T-helper 2 cell treated with Interferon-gamma antibody and Interleukin-4, amounts not matched to agents 5 μg/mL and 100 μg/mL, for 36 hours (primary cell): Measurements from ENCODE around the gene C11orf86.

Source experiments
- DNase-seq: peaks from one replicate; pipeline ENCODE4 v3.0.0; 2021; ENCODE audit warnings: low spot score
- H3K27ac Mint-ChIP-seq: one replicate; pipeline ENCODE4 v1.8.0; 2021; ENCODE audit warnings: mild to moderate bottlenecking, mixed read lengths
- H3K27me3 Mint-ChIP-seq: one replicate; pipeline ENCODE4 v1.8.0; 2021; ENCODE audit warnings: low read depth, mixed read lengths
- H3K36me3 Mint-ChIP-seq: one replicate; pipeline ENCODE4 v1.8.0; 2021; ENCODE audit warnings: low read depth, mixed read lengths
- H3K4me1 Mint-ChIP-seq: one replicate; pipeline ENCODE4 v1.8.0; 2021; ENCODE audit warnings: low read depth, mixed read lengths
- H3K4me3 Mint-ChIP-seq: one replicate; pipeline ENCODE4 v1.8.0; 2022; ENCODE audit warnings: mild to moderate bottlenecking, moderate library complexity, mixed read lengths
- H3K9me3 Mint-ChIP-seq: one replicate; pipeline ENCODE4 v1.8.0; 2021; ENCODE audit warnings: mixed read lengths

Gene C11orf86

DNA sequence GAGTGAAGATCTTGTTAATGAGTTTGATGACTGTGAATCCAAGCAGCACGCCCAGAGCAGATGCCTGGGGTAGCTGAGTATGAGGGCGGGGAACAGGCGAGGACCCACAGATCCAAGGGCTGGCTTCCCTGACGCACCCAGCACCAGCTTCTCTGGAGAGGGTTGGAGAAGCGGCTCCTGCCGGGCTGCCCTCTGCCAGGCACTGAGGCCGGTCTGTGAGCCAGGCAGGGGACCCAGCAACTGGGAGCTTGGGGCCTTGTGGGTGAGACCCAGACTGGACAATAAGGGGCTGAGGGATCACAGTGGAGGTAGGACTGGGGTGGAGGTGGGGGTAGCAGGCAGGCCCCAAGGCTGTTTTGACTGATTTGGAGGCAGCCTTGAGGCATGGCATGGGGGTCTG lies 39.2 kb downstream of the C11orf86 start:
- DNase-seq = no peak
- no peaks in the 10 kb centered on the region for H3K4me1 Mint-ChIP-seq
- H3K9me3 Mint-ChIP-seq = peaks cover 3% of the 10 kb centered on the region
- H3K27ac Mint-ChIP-seq = no peak overlapping the region
- H3K36me3 Mint-ChIP-seq = no peaks in the 10 kb centered on the region
- peaks cover 5% of the 10 kb centered on the region for H3K27me3 Mint-ChIP-seq
- no peak overlapping the region for H3K4me3 Mint-ChIP-seq

DNA sequence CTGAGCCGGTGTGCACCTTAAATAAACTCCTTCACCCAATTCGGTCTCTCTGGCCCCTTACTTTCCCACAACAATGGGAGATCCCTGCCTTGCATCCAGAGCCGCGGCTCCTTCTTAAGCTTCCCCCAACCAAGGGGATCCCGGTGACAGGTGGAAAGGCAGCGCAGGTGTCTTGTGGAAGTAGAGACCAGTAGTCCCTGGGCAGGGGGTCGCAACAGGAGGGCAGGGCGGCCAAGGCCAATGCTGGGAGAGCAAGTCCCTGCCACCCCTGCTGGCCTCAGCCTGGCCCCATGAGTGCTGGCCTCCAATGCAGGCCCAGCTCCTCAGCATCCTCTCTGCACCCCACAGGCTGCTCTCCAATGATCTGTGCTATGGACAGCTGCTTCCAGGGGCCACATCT lies 39.9 kb downstream of the C11orf86 start:
- Mint-ChIP-seq H3K9me3 (peaks cover 3% of the 10 kb centered on the region), H3K4me3 (no peak overlapping the region), H3K4me1 (no peaks in the 10 kb centered on the region), H3K27ac (no peak overlapping the region), H3K27me3 (peaks cover 8% of the 10 kb centered on the region), H3K36me3 (no peaks in the 10 kb centered on the region)
- no peak for DNase-seq

DNA sequence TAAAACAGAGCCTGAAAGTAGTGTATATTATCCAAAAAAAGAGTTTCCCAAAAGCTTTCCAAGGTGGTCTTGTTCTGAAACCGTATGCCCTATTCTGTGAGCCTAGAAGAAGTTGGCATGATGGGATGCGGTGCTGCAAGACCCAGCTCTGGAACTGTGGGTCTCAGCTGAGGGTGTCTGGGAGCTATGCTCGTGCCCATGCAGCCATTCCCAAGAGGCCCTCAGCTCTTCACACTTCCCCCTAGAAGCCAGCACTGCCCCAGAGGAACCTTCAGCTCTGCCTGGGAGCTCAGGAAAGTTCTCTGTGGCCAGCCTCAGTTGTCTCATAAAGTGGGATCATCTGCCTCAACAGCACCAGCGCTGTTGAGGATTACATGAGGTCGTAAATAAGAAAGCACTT lies 41.4 kb downstream of the C11orf86 start:
- DNase-seq = no peak
- Mint-ChIP-seq H3K4me3 (no peak overlapping the region), H3K27ac (no peak overlapping the region), H3K27me3 (peaks cover 21% of the 10 kb centered on the region), H3K4me1 (no peaks in the 10 kb centered on the region), H3K9me3 (peaks cover 3% of the 10 kb centered on the region), H3K36me3 (no peaks in the 10 kb centered on the region)

DNA sequence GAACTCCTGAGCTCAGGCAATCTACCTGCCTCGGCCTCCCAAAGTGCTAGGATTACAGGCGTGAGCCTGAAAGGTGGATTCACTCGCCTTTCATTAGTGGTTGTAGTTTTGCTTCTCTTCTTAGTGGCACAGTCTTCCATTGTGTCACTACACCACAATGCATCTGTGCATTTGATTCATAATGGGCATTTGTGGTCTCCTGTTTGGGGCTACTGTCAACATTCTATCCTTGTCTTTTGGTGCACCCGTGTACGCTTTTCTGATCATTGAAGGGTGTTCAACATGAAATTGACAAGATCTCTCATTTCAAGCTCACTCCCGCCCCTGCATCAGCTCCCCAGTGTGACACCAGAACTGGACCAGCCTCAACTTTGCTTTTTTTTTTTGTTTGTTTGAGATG lies 45.8 kb downstream of the C11orf86 start:
- Mint-ChIP-seq H3K27me3 (peaks cover 57% of the 10 kb centered on the region), H3K4me3 (no peak overlapping the region), H3K27ac (no peak overlapping the region), H3K4me1 (peaks cover 11% of the 10 kb centered on the region), H3K9me3 (peaks cover 3% of the 10 kb centered on the region), H3K36me3 (no peaks in the 10 kb centered on the region)
- no peak for DNase-seq

DNA sequence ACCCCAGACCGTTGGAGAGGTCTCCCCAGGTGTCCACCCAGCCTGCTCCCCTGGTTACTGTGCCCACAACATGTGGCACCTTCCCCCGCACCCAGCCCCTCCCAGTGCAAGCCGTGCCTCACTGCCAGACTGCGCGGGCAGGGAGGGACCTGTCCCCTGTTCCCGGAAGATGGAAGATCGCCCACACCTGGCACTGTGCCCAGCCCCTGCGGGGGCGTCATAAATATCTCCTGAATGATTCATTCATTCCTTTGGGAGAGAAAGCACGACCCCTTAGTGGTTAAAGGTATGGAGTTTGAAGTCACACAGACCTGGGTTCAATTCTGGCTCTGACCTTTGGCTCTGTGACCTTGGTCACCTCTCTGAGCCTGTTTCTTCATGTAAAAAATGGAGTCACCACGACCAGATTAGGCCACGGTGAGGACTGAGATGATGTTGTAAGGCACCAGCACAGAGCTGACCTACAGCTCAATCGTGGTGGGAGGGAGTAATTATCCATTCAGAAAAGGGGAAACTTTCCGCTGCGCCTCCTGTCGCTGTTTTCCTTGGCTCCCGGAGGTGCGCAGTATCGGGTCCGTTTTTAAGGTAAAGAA lies 47.3 kb downstream of the C11orf86 start:
- no peaks in the 10 kb centered on the region for H3K36me3 Mint-ChIP-seq
- H3K9me3 Mint-ChIP-seq = peaks cover 3% of the 10 kb centered on the region
- no peak overlapping the region for H3K4me3 Mint-ChIP-seq
- no peak for DNase-seq
- H3K27ac Mint-ChIP-seq = no peak overlapping the region
- H3K27me3 Mint-ChIP-seq = peaks cover 69% of the 10 kb centered on the region
- peaks cover 11% of the 10 kb centered on the region for H3K4me1 Mint-ChIP-seq

DNA sequence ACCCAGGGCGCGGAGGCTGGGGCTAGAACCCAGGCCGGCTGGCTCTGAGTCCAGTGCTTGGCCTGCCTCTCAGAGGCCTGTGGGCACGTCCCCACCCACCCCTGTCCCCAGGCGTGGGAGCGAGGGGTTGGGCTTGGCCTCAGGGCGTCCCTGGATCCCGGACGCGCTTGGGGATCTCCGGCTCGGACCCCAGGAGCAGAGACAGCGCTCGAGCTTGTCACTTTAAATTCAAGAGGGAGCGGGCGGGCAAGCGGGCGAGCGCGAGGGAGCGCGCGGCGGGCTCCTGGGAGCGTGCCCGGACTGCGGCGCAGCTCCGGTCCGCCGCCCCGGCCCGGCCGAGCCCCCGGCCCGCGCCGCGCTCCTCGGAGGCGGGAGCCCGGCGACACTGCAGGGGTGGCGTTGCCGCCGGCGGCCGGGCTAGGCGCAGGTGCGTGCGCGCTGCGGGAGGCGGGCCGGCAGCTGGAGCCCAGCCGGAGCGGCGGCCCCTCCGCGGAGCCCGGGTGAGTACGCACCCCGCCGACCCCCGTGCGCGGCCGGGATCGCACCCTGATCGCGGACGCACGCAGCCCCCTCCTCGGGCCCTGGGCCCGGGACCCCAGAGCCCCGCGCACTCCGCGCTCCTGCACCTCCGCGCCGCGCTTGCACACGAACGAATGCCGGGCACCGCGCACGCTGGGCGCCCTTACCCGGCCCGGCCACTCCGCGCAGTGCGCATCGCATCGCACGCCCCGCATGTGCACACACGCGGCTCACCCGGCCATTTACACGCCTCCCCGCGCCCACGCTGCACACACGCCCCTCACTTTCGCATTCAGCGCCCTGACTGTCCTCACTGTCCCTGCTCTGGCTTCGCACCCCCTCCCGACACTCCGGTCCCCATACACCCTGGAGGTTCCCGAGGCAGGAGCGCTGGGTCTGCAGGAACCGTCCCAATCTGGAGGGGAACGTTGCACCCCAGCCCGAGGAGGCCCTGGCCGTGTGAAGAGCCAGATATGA lies 48.2 kb downstream of the C11orf86 start, which contains the start of gene SYT12:
SYT12 (plus strand) TSS at position 174 of the 996 bp plus-strand sequence. CDS start 7,011 bp downstream, outside the sequence.
- no peak within 1 kb of the TSS for H3K27ac Mint-ChIP-seq
- peaks cover 3% of the 10 kb centered on the region for H3K9me3 Mint-ChIP-seq
- peak; percentile 11 for DNase-seq
- H3K27me3 Mint-ChIP-seq = peaks cover 69% of the 10 kb centered on the region
- H3K4me3 Mint-ChIP-seq = peak within 1 kb of the TSS; percentile 53
- peaks cover 11% of the 10 kb centered on the region for H3K4me1 Mint-ChIP-seq
- no peaks in the 10 kb centered on the region for H3K36me3 Mint-ChIP-seq

DNA sequence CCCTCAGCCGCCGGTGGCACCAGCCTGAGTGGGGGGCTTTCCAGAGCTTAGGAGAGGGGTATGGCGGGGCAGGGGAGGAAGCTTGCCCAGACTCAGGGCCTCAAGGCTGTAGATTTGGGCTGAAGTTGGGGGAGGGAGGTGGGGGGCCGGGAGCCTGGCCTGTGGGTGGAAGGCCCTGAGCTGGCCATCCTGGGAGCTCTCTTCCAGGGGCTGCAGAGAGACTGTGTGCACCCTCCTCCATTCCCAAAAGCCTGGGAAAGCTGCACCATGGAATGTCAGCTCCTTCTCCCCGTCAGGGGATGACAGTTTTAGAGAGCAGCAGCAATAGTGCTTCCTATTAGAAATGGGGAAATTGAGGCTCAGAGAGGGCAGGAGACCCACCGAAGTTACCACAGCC lies 48.9 kb downstream of the C11orf86 start:
- Mint-ChIP-seq H3K36me3 (no peaks in the 10 kb centered on the region), H3K4me1 (peaks cover 11% of the 10 kb centered on the region), H3K27me3 (peaks cover 68% of the 10 kb centered on the region), H3K4me3 (peak overlapping the region; percentile 53), H3K27ac (no peak overlapping the region), H3K9me3 (peaks cover under 1% of the 10 kb centered on the region)
- DNase-seq = no peak

DNA sequence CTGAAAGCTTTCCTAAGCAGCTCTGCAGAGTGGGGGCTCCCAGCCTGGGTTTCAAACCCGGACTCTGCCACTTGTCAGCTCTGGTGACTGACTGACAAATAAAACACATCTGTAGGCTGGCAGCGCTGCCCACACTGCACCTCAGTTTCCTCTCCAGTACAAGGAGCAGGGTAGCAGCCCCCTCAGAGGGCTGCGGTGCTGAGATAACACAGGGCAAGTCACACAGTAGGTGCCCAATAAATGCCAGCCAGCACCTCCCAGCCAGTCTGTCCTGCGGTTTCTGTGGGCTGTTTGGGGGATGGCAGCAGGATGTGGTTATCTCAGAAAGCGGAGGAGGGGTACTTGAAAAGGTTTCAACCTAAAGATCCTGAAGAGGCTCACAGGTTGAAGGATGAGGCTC lies 49.3 kb downstream of the C11orf86 start:
- peaks cover 11% of the 10 kb centered on the region for H3K4me1 Mint-ChIP-seq
- H3K9me3 Mint-ChIP-seq = no peaks in the 10 kb centered on the region
- peaks cover 67% of the 10 kb centered on the region for H3K27me3 Mint-ChIP-seq
- H3K36me3 Mint-ChIP-seq = no peaks in the 10 kb centered on the region
- H3K4me3 Mint-ChIP-seq = peak overlapping the region; percentile 62
- peak overlapping the region; percentile 34 for H3K27ac Mint-ChIP-seq
- DNase-seq = peak; percentile 60

DNA sequence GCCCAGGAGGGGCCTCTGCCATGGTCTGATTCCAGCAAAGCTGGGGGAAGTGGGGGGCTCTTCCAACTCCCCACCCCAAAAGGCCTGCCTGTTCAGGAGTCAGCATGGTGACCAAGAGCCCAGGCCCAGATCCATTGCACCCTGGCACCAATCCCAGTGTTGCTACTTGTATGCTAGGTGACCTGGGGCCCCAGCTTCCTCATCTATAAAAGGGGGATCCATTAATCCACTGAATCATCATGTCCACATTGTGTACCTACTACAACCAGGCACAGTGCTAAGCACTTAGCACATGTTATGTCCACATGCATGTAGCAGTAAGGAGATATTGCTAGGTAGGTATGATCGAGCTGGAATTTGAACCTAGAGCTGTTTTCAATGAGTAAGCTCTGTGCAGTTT lies 49.9 kb downstream of the C11orf86 start:
- no peak for DNase-seq
- Mint-ChIP-seq H3K4me1 (peaks cover 11% of the 10 kb centered on the region), H3K36me3 (no peaks in the 10 kb centered on the region), H3K27me3 (peaks cover 68% of the 10 kb centered on the region), H3K4me3 (peak overlapping the region; percentile 62), H3K9me3 (no peaks in the 10 kb centered on the region), H3K27ac (no peak overlapping the region)

DNA sequence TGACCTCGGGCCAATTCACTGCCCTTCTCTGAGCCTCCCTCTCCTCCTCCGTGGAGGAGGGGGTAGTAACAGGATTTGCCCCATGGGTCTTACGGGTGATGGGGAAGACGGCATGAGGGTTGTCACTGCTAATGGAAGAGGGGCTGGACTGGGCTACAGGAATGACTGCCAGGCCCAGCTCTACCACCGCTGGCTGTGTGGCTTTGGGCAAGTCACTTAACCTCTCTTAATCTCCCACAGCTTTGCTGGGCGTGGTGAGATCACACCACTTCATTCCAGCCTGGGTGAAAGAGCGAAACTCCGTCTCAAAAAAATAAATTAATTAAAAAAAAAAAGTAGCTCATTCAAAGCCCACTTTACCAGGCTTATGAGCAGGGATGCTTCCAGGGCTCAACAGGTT lies 50.6 kb downstream of the C11orf86 start:
- no peaks in the 10 kb centered on the region for H3K9me3 Mint-ChIP-seq
- no peak for DNase-seq
- H3K36me3 Mint-ChIP-seq = no peaks in the 10 kb centered on the region
- no peak overlapping the region for H3K4me3 Mint-ChIP-seq
- H3K27ac Mint-ChIP-seq = no peak overlapping the region
- H3K4me1 Mint-ChIP-seq = peaks cover 11% of the 10 kb centered on the region
- H3K27me3 Mint-ChIP-seq = peaks cover 66% of the 10 kb centered on the region
